HL-60 (cell line): ENCODE data around the gene DUSP22.

Experiments used
- DNase-seq, 2 experiments: peaks; one replicate each; pipeline ENCODE4 v3.0.0-alpha.2; 2010 to 2020; ENCODE audit warnings: low read depth in 1 of 2, low spot score in 1 of 2
- H3K27ac ChIP-seq: fragments of 250-450 bp; sonication (Bioruptor Pico); replicated peaks from 2 replicates; pipeline ENCODE4 v1.5.1; 2020; ENCODE audit warnings: mild to moderate bottlenecking, moderate library complexity
- H3K27me3 ChIP-seq: fragments of 250-450 bp; sonication (Bioruptor Pico); 2 replicates; pipeline ENCODE4 v1.5.1; 2021; ENCODE audit warnings: mild to moderate bottlenecking, moderate library complexity; ENCODE audit not compliant: insufficient read depth, poor library complexity, severe bottlenecking
- H3K4me3 ChIP-seq: replicated peaks from 2 replicates; pipeline ENCODE4 v1.5.1; 2011; ENCODE audit warnings: mild to moderate bottlenecking, control low read depth, low read length; ENCODE audit not compliant: insufficient read depth
- CTCF ChIP-seq: IDR thresholded peaks from one replicate; pipeline ENCODE4 v1.5.1; 2011; ENCODE audit warnings: low read length, control low read depth, inconsistent platforms; ENCODE audit not compliant: insufficient read depth
- GABPA ChIP-seq: IDR thresholded peaks from 2 replicates; pipeline ENCODE4 v1.6.1; 2012; ENCODE audit warnings: low read depth
- POLR2AphosphoS5 ChIP-seq: IDR thresholded peaks from 2 replicates; pipeline ENCODE4 v1.6.1; 2012; ENCODE audit warnings: low read depth
- REST ChIP-seq: IDR thresholded peaks from 2 replicates; pipeline ENCODE4 v1.6.1; 2012; ENCODE audit warnings: low read depth; ENCODE audit not compliant: insufficient replicate concordance
- SPI1 ChIP-seq: IDR thresholded peaks from 2 replicates; pipeline ENCODE4 v1.6.1; 2012; ENCODE audit warnings: low read depth, mild to moderate bottlenecking, borderline replicate concordance

DUSP22 gene

GRCh38 chr6:317060-317447, 24.8 kb downstream of the DUSP22 start:
- no peak for DNase-seq
- TF ChIP-seq POLR2AphosphoS5: no peak
- no peak for TF ChIP-seq SPI1
- no peak for TF ChIP-seq CTCF
- no peak for TF ChIP-seq REST
- TF ChIP-seq GABPA: no peak
- Histone ChIP-seq H3K27ac (no peak overlapping the region), H3K27me3 (no peaks in the 10 kb centered on the region), H3K4me3 (no peak overlapping the region)

GRCh38 chr6:317448-318144, 25.3 kb downstream of the DUSP22 start:
- no peak overlapping the region for H3K27ac ChIP-seq
- H3K27me3 ChIP-seq: no peaks in the 10 kb centered on the region
- DNase-seq: no peak
- H3K4me3 ChIP-seq: no peak overlapping the region
- TF ChIP-seq CTCF (no peak), POLR2AphosphoS5 (no peak), REST (no peak), GABPA (no peak), SPI1 (no peak)

- Histone ChIP-seq H3K4me3 (no peak overlapping the region), H3K27me3 (no peaks in the 10 kb centered on the region), H3K27ac (no peak overlapping the region)
- TF ChIP-seq GABPA (no peak), SPI1 (no peak), REST (no peak), CTCF (no peak), POLR2AphosphoS5 (no peak)
- no peak for DNase-seq
Measured at GRCh38 chr6:318243-318890, 26.1 kb downstream of the DUSP22 start.
